B cell (primary cell): Measurements from ENCODE around the gene C2orf92. TPM values are rescaled to one million over a fixed set of nuclear protein-coding genes. Genes with fewer than 3 reads are reported as not detected.

Experiments
- ATAC-seq: fragments of 200-7000 bp; cut with Tn5 transposase; one replicate; pipeline ENCODE4 v1.10.0; 2021; ENCODE audit warnings: low read depth, mild to moderate bottlenecking, moderate number of reproducible peaks, moderate library complexity
- CTCF ChIA-PET: fragments of 350-600 bp; sonication (Branson Sonifier 250); formaldehyde crosslinking; loops from one replicate; lab custom pipeline; 2021; ENCODE audit warnings: antibody characterized with exemption, inconsistent platforms; lab: Charles Lee
- POLR2A ChIA-PET: fragments of 350-600 bp; sonication (Branson Sonifier 250); formaldehyde crosslinking; loops from one replicate; lab custom pipeline; 2021; ENCODE audit warnings: antibody characterized with exemption; lab: Charles Lee
- DNase-seq: peaks from one replicate; pipeline ENCODE4 v3.0.0; 2013
- H2AFZ ChIP-seq: 2 replicates; pipeline ENCODE4 v1.6.1; 2012; ENCODE audit warnings: mild to moderate bottlenecking, low read depth, low read length; ENCODE audit not compliant: insufficient read depth, poor library complexity, severe bottlenecking
- H3K27ac ChIP-seq, 2 donors: 1 replicate in 1 of 2; 2 replicates in 1 of 2; pipeline ENCODE4 v1.5.1; 2012 to 2013; ENCODE audit warnings: low read length in 2 of 2, mild to moderate bottlenecking in 2 of 2, moderate library complexity in 1 of 2
- H3K27me3 ChIP-seq, 4 experiments: fragments of 200-600 bp in 1 of 4; sonication (generic) in 1 of 4; replicated peaks in 1 of 4; 1 replicate in 2 of 4; 2 replicates in 2 of 4; pipeline versions ENCODE4 v1.6.1 to v1.7.0; 2013 to 2016; ENCODE audit warnings: low read length in 3 of 4, mild to moderate bottlenecking in 2 of 4, mixed read lengths in 1 of 4, moderate library complexity in 1 of 4; ENCODE audit not compliant: insufficient read depth in 4 of 4, control insufficient read depth in 3 of 4; ENCODE audit errors: control extremely low read depth in 1 of 4
- H3K36me3 ChIP-seq, 2 experiments: replicated peaks in 1 of 2; 1 replicate in 1 of 2; 2 replicates in 1 of 2; pipeline versions ENCODE4 v1.6.1 to v1.7.1; 2013; ENCODE audit warnings: low read length in 1 of 2; ENCODE audit not compliant: insufficient read depth in 2 of 2, control insufficient read depth in 1 of 2; ENCODE audit errors: control extremely low read depth in 1 of 2, extremely low read depth in 1 of 2
- H3K4me1 ChIP-seq, 2 donors: fragments of 200-600 bp in 1 of 2; sonication (generic) in 1 of 2; 1 replicate in 1 of 2; 2 replicates in 1 of 2; pipeline versions ENCODE4 v1.5.1 to v1.6.1; 2013 to 2017; ENCODE audit warnings: low read length in 2 of 2; ENCODE audit not compliant: control insufficient read depth in 2 of 2, insufficient read depth in 2 of 2
- H3K4me2 ChIP-seq: replicated peaks from 2 replicates; pipeline ENCODE3; 2012; ENCODE audit warnings: mild to moderate bottlenecking, low read depth, low read length; ENCODE audit not compliant: poor library complexity, severe bottlenecking
- H3K4me3 ChIP-seq, 5 experiments: fragments of 200-600 bp in 1 of 5; sonication (generic) in 1 of 5; 1 replicate in 3 of 5; 2 replicates in 2 of 5; pipeline versions ENCODE4 v1.5.1 to v1.7.0; 2011 to 2016; ENCODE audit warnings: low read length in 4 of 5, mild to moderate bottlenecking in 4 of 5, low read depth in 2 of 5, control low read depth in 1 of 5, moderate library complexity in 1 of 5; ENCODE audit not compliant: insufficient read depth in 1 of 5; ENCODE audit errors: control extremely low read depth in 1 of 5, extremely low read depth in 1 of 5
- H3K79me2 ChIP-seq: fragments of 200-600 bp; sonication (generic); one replicate; pipeline ENCODE4 v1.6.0; 2016; ENCODE audit warnings: low read length; ENCODE audit not compliant: control insufficient read depth, insufficient read depth
- H3K9ac ChIP-seq: fragments of 200-600 bp; sonication (generic); 2 replicates; pipeline ENCODE4 v1.6.1; 2017; ENCODE audit warnings: mild to moderate bottlenecking, low read length, moderate library complexity
- H3K9me3 ChIP-seq, 3 donors: one replicate each; pipeline versions ENCODE4 v1.6.1 to v1.7.1; 2013; ENCODE audit warnings: low read length in 2 of 3; ENCODE audit not compliant: control insufficient read depth in 2 of 3, insufficient read depth in 1 of 3; ENCODE audit errors: control extremely low read depth in 1 of 3
- H4K20me1 ChIP-seq: 2 replicates; pipeline ENCODE4 v1.6.0; 2012; ENCODE audit warnings: mild to moderate bottlenecking, low read length; ENCODE audit not compliant: insufficient read depth, control insufficient read depth, poor library complexity, severe bottlenecking
- H3K27ac Mint-ChIP-seq: one replicate; pipeline ENCODE4 v1.8.0; 2021; ENCODE audit warnings: mixed read lengths
- H3K27me3 Mint-ChIP-seq: one replicate; pipeline ENCODE4 v1.8.0; 2021; ENCODE audit warnings: mixed read lengths
- H3K4me1 Mint-ChIP-seq: one replicate; pipeline ENCODE4 v1.8.0; 2021; ENCODE audit warnings: mixed read lengths
- H3K4me3 Mint-ChIP-seq: one replicate; pipeline ENCODE4 v1.8.0; 2021; ENCODE audit warnings: mixed read lengths
- H3K9me3 Mint-ChIP-seq: one replicate; pipeline ENCODE4 v1.8.0; 2022; ENCODE audit warnings: mixed read lengths; ENCODE audit not compliant: insufficient read depth
- CTCF ChIP-seq: fragments of 200-600 bp; IDR thresholded peaks from one replicate; pipeline ENCODE4 v1.8.0; 2022; ENCODE audit warnings: antibody characterized with exemption, mild to moderate bottlenecking
- EZH2 ChIP-seq: IDR thresholded peaks from 2 replicates; pipeline ENCODE4 v1.6.1; 2012; ENCODE audit warnings: borderline replicate concordance, low read depth, mild to moderate bottlenecking, moderate library complexity, low read length; ENCODE audit not compliant: insufficient read depth, poor library complexity, severe bottlenecking
- WGBS: methylation state at CpG from one replicate; pipeline ENCODE4 v1.1.5; 2013; ENCODE audit warnings: missing lambda C conversion rate; ENCODE audit not compliant: insufficient coverage; 5-methylcytosine and 5-hydroxymethylcytosine counted together
- intact Hi-C: fragments of 100-400 bp; cut with micrococcal nuclease; formaldehyde crosslinking; loops from one replicate; pipeline ENCODE4 v1.10.0; 2022
- polyA plus RNA-seq: library from polyadenylated mRNA; depleted of rRNA; stranded (reverse); fragments of >200 nt; gene quantifications from 2 replicates; pipeline ENCODE4 v1.2.3, GENCODE V29; 2012
- total RNA-seq, 2 donors: library from RNA; stranded (reverse); fragments of 120-200 nt in 1 of 2; gene quantifications; 1 replicate in 1 of 2; 2 replicates in 1 of 2; pipeline versions ENCODE4 v1.2.3 to v1.2.4, GENCODE V29; 2013 to 2022

Gene C2orf92
- total and polyA plus RNA-seq, 2 donors (not counting 1 experiment from before 2014, with no cell fraction given), result 15.3 to 18.9 TPM

GRCh38 chr2:97728091-97728731, 58.7 kb downstream of the C2orf92 start:
- Histone ChIP-seq H3K9me3 (peaks cover 0 to 15% (median 5%) of the 10 kb centered on the region in 3 donors), H3K27ac (no peak overlapping the region), H3K4me1 (no peaks in the 10 kb centered on the region), H2AFZ (no peak overlapping the region), H3K4me3 (no peak overlapping the region), H3K9ac (no peak overlapping the region), H3K79me2 (no peaks in the 10 kb centered on the region), H3K36me3 (no peaks in the 10 kb centered on the region), H3K27me3 (no peaks in the 10 kb centered on the region), H4K20me1 (no peaks in the 10 kb centered on the region), H3K4me2 (no peak overlapping the region)
- TF ChIP-seq CTCF, result no peak
- no peak overlapping the region for H3K27ac Mint-ChIP-seq
- 89% methylated on average over 11 of the region's 12 CpGs for WGBS
- ChIA-PET CTCF (interaction anchor here (1.3 to 2.1 kb wide), 2 partner anchors 10 to 12 kb away, joined by 3 to 6 read pairs; no protein-coding TSS in a partner anchor), POLR2A (no interaction called here)
- DNase-seq (no peak), ATAC-seq (no peak)
- intact Hi-C loops, result no loop called here
- H3K4me1 Mint-ChIP-seq, result no peaks in the 10 kb centered on the region
- H3K27me3 Mint-ChIP-seq, result no peaks in the 10 kb centered on the region
- no peak overlapping the region for H3K4me3 Mint-ChIP-seq
- H3K9me3 Mint-ChIP-seq, result no peaks in the 10 kb centered on the region

DNA sequence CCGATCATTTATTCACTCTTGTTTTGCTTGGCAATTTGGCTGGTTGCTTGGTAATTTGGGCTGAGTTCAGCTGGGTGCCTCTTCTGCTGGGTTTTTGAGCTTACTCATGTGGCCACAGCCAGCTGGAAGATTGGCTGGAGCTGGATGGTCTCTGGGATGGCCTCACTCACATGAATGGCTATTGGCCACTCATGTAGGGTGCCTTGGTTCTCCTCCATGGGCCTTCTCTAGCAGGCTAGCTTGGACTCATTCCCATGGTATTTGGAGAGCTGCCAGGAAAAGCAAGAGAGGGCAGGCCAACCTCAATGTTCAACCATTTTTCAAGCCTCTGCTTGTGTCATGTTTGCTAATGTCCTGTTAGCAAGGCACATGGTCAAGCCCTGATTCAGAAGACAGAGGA, 60.7 kb downstream of the C2orf92 start:
- H3K4me2 ChIP-seq, result no peak overlapping the region
- Mint-ChIP-seq H3K4me3 (no peak overlapping the region), H3K9me3 (no peaks in the 10 kb centered on the region), H3K4me1 (no peaks in the 10 kb centered on the region), H3K27ac (no peak overlapping the region), H3K27me3 (no peaks in the 10 kb centered on the region)
- H3K4me3 ChIP-seq, result no peak overlapping the region
- H4K20me1 ChIP-seq, result no peaks in the 10 kb centered on the region
- no CpG with 5 or more reads among the region's 1 CpG for WGBS
- H3K79me2 ChIP-seq, result no peaks in the 10 kb centered on the region
- CTCF ChIA-PET, result interaction anchor here (0.8 to 2.1 kb wide), 2 partner anchors 10 to 22 kb away, joined by 3 to 9 read pairs; no protein-coding TSS in a partner anchor
- ATAC-seq (no peak), DNase-seq (no peak)
- no peaks in the 10 kb centered on the region for H3K4me1 ChIP-seq
- no peak for TF ChIP-seq CTCF
- TF ChIP-seq EZH2, result no peak
- H3K9ac ChIP-seq, result no peak overlapping the region
- H3K27ac ChIP-seq, result no peak overlapping the region
- H3K36me3 ChIP-seq, result no peaks in the 10 kb centered on the region
- peaks cover 0 to 11% (median 5%) of the 10 kb centered on the region in 3 donors for H3K9me3 ChIP-seq
- H2AFZ ChIP-seq, result no peak overlapping the region
- intact Hi-C loops, result no loop called here
- H3K27me3 ChIP-seq, result no peaks in the 10 kb centered on the region
- POLR2A ChIA-PET, result interaction anchor here (0.7 kb wide), 1 partner anchor 72 kb away, joined by 9 read pairs; no protein-coding TSS in a partner anchor
